ENCODE data around the gene AKAP8L.
A peak's percentile ranks its signal among the peaks of the same experiment; 100 is the strongest.

The AKAP8L gene

DNA sequence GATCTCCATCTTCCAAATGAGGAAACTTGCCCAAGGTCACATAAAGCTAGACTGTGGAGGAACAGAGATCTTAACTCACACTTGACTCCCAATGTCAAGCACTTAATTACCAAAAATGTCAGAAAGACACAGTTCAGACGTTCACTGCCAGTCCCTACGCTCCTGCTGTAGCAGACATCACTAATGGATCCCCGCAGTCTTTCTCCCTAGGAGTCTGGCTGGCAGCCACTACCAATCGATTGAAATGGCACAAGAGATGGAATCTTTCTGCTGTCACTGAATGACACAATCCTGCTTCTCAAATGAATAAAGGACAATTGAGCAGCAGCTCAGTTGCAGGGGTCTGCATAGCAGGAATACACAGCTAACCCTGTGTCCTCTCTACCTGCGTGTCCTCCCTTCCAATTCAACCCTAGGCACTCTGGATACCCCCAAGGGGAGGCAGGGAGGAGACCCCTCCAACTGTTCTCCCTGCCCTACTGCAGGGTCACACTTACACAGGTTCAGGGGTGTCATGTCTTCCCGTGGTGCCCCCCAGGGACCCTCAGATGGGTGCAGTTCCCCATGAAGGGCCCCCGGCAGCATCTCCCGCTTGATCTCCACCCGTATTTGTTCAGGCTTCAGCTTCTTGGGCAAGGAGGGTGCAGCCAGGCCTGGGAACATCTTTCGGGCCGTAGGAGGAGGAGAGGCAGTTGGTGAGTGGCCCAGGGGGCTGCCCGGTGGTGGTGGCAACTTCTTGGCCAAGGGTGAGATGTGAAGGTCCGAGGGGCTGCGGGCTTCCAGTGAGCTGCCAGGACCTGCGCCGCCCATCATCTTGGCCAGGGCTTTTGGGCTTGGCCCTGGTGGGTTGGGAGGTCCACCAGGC is 7.9 kb upstream of the AKAP8L start:
- peaks cover 31% of the 10 kb centered on the region for H3K36me3 ChIP-seq (ENCODE audit: control insufficient read depth, insufficient read depth, low read length)
- no peaks in the 10 kb centered on the region for H3K27me3 ChIP-seq (ENCODE audit: control insufficient read depth, insufficient read depth, low read length)
- H3K27ac ChIP-seq (ENCODE audit: low read depth, low read length): no peak overlapping the region
- no peak overlapping the region for H3K9ac ChIP-seq (ENCODE audit: low read length)
- peaks cover 10% of the 10 kb centered on the region for H3K4me1 ChIP-seq (ENCODE audit: control insufficient read depth, insufficient read depth, low read length)
- H3K4me3 ChIP-seq (ENCODE audit: low read length): no peak overlapping the region

DNA sequence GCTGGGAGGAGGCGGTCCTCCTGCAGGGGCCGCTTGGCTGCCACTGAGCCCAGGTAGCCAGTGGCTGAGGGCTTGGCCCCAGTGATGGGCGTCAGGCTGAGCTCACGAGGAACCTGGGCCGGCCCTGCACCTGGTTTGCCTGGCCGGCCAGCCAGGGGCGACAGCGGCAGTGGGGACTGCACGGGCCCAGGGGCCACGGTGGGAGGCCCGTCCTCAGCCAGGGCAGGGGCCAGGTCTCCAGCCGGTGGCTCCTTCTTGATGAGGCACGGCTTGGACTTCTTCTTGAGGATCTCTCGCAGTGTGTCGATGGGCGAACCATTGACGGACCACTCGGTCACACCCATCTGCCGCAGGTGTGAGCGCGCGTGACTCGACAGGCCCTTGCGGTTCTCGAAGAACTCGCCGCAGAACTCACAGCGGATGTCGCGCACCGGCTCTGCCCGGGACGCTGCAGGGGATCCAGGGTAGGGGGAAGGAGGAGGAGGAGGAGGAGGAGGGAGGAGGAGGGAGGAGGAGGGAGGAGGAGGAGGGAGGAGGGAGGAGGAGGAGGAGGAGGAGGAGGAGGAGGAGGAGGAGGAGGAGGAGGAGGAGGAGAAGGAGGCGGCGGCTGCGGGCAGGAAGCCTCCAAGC is 6.6 kb upstream of the AKAP8L start:
- H3K27me3 ChIP-seq (ENCODE audit: control insufficient read depth, insufficient read depth, low read length): no peaks in the 10 kb centered on the region
- no peak overlapping the region for H3K9ac ChIP-seq (ENCODE audit: low read length)
- H3K4me1 ChIP-seq (ENCODE audit: control insufficient read depth, insufficient read depth, low read length): no peaks in the 10 kb centered on the region
- peaks cover 31% of the 10 kb centered on the region for H3K36me3 ChIP-seq (ENCODE audit: control insufficient read depth, insufficient read depth, low read length)
- no peak overlapping the region for H3K4me3 ChIP-seq (ENCODE audit: low read length)
- no peak overlapping the region for H3K27ac ChIP-seq (ENCODE audit: low read depth, low read length)

DNA sequence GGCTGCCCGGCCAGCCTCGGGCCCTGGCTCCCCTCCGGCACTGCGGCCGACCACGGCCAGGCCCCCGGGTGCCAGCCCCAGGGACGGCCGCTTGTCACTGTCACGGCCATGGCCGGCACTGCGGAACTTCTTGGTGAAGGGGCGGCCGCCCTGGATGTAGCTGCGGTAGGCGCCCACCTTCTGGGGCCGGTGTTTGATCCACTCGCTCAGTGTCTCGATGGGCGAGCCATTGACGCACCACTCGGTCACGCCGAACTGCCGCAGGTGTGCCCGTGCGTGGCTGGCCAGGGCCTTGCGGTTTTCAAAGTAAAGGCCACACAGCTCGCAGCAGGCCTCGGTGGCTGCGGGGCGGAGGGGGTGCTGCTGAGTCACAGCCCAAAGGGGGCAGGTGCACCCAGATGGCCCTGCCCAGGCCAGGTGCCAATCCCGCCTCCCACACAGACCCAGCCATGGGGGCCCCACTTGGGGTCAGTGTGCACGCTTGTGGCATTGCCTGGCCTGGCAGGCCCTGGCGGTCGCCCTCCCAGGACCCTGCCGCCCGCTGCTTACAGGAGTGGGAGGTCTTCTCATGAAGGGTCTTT is 6.0 kb upstream of the AKAP8L start:
- Histone ChIP-seq H3K27ac (ENCODE audit: low read depth, low read length) (no peak overlapping the region), H3K36me3 (ENCODE audit: control insufficient read depth, insufficient read depth, low read length) (peaks cover 31% of the 10 kb centered on the region), H3K9ac (ENCODE audit: low read length) (no peak overlapping the region), H3K4me3 (ENCODE audit: low read length) (no peak overlapping the region), H3K27me3 (ENCODE audit: control insufficient read depth, insufficient read depth, low read length) (no peaks in the 10 kb centered on the region), H3K4me1 (ENCODE audit: control insufficient read depth, insufficient read depth, low read length) (peaks cover under 1% of the 10 kb centered on the region)

DNA sequence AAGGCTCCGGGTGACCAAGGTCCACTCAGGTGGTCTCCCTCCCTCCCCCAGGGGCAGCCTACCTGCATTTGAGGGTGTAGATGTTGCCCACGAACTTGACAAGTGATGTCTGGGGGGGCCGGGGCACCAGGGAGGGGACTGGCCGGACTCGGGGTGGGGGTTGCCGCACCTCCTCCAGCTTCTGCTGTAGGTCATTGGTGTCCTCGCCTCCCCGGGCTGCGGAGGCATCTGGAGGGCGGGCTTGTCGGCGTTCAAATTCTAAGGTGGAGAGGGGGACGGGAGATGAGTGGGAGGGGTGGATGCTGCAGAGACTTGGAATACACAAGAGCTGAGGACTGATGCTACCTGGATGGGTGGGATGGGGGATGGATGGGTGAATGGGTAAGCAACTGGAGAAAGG is 5.3 kb upstream of the AKAP8L start:
- Histone ChIP-seq H3K4me1 (ENCODE audit: control insufficient read depth, insufficient read depth, low read length) (peaks cover 3% of the 10 kb centered on the region), H3K27me3 (ENCODE audit: control insufficient read depth, insufficient read depth, low read length) (no peaks in the 10 kb centered on the region), H3K4me3 (ENCODE audit: low read length) (no peak overlapping the region), H3K36me3 (ENCODE audit: control insufficient read depth, insufficient read depth, low read length) (peaks cover 31% of the 10 kb centered on the region), H3K9ac (ENCODE audit: low read length) (no peak overlapping the region), H3K27ac (ENCODE audit: low read depth, low read length) (no peak overlapping the region)

DNA sequence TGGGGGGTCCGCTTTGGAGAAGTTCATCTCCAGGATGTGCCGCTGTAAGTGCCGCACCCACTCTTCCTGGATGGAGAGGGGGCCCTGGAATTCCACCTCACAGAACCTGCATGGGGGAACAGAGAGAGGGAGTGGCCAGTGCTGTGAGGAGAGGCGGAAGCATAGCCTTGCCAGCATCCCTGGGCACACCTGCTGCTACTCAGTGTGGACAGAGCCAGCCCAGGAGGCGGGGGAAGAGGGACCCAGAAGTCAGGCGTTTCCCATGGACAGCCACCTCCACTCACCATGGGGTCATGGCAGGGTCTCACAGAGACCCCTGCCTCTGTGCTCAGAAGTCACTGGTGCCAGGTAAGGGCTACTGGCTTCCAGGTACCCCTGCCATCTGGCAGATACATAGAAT is 4.3 kb upstream of the AKAP8L start:
- H3K4me3 ChIP-seq (ENCODE audit: low read length): no peak overlapping the region
- H3K27me3 ChIP-seq (ENCODE audit: control insufficient read depth, insufficient read depth, low read length): no peaks in the 10 kb centered on the region
- H3K4me1 ChIP-seq (ENCODE audit: control insufficient read depth, insufficient read depth, low read length): peaks cover 3% of the 10 kb centered on the region
- H3K27ac ChIP-seq (ENCODE audit: low read depth, low read length): no peak overlapping the region
- peaks cover 31% of the 10 kb centered on the region for H3K36me3 ChIP-seq (ENCODE audit: control insufficient read depth, insufficient read depth, low read length)
- H3K9ac ChIP-seq (ENCODE audit: low read length): no peak overlapping the region

DNA sequence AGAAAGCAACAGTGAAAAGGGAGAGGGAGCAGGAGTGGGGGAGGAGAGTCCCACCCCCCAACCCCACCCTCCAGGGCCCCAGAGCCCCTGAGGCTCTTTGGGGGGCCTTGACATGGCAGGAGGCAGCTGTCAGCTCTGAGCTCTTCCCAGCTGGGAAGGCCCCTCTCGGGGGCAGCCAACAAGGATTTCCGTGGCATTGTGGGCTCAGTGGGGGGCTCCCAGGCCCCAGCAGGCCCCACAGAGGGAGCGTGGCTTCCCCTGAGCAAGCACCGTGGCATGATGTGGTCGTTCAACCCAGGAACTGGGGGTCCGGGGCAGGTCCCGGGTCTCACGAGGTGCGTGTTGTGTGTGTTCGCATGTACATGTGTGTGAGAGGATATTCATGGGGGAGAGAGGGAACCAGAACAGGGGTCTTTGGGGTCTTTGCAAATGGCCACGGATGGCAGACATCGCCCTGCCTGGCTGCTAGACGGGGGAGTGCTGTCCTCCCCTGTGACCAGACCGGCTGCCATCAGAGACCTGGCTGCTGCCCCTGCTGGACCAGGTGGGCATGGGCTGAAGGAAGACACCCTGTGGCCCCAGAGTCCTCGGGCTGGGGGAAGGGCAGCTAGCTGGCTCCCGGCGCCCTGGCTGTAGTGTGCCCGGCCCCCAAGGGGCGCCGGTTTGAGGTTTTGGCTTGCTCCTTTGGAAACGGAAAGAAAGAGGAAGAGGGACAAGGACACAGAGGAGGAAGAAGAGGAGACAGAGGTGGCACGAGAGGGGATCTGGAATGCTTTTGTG is 3.7 kb upstream of the AKAP8L start:
- peaks cover 7% of the 10 kb centered on the region for H3K4me1 ChIP-seq (ENCODE audit: control insufficient read depth, insufficient read depth, low read length)
- peaks cover 26% of the 10 kb centered on the region for H3K36me3 ChIP-seq (ENCODE audit: control insufficient read depth, insufficient read depth, low read length)
- H3K9ac ChIP-seq (ENCODE audit: low read length): no peak overlapping the region
- H3K27ac ChIP-seq (ENCODE audit: low read depth, low read length): no peak overlapping the region
- no peaks in the 10 kb centered on the region for H3K27me3 ChIP-seq (ENCODE audit: control insufficient read depth, insufficient read depth, low read length)
- no peak overlapping the region for H3K4me3 ChIP-seq (ENCODE audit: low read length)

DNA sequence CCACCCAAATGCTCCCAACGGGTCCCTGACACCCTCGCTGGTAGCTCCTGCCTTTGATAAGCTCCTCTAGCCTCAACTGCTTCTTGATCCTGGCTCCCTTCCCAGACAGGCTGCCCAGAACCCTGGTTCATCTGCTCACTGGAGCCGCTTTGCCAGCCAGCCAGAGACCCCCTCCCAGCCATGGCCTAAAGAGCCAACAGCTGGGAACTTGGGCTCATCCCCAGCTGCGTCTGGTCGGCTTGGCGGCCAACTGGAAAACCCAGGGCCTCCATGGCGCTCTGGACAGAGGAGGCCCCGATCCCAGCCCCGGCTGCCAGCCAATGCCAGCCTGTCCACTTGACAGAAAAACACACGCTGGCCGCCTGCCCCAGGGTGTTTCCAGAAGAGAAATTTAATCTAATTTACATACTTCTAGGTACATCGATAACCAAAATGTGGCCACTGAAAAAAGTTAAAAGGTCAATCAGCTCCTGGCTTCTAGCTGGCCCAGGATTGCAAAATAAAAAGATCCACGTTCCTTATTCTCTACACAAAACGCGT is 3.0 kb upstream of the AKAP8L start:
- H3K4me1 ChIP-seq (ENCODE audit: control insufficient read depth, insufficient read depth, low read length): peaks cover 14% of the 10 kb centered on the region
- H3K27me3 ChIP-seq (ENCODE audit: control insufficient read depth, insufficient read depth, low read length): no peaks in the 10 kb centered on the region
- H3K9ac ChIP-seq (ENCODE audit: low read length): no peak overlapping the region
- H3K4me3 ChIP-seq (ENCODE audit: low read length): no peak overlapping the region
- H3K36me3 ChIP-seq (ENCODE audit: control insufficient read depth, insufficient read depth, low read length): peaks cover 25% of the 10 kb centered on the region
- H3K27ac ChIP-seq (ENCODE audit: low read depth, low read length): no peak overlapping the region

DNA sequence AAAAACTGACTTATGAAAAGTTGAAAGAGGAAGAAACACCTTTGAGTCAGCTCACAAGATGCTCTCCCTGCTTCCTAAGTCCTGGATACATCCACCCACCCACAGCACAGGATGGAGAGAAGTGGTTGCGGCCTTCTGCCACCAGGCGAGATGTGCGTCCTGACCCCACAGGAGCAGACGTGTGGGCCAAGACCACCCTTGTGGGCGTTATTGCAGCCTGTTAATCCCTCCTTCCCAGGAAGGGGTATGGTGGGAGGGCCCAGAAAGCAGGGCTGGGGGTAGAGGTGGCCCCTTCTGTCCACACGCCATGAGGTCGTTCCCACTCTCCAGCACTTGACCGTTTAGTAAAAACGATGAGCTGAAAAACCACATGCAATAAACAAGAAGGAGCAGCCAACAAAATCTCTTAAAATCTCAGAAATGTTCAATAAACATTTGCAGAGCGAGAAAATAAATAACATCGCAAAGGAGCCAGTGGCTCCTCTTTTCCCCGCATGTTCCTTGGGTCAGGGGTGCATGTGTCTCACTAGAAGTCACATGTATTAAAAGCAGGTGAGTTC is 2.4 kb upstream of the AKAP8L start:
- Histone ChIP-seq H3K4me1 (ENCODE audit: control insufficient read depth, insufficient read depth, low read length) (peaks cover 15% of the 10 kb centered on the region), H3K27me3 (ENCODE audit: control insufficient read depth, insufficient read depth, low read length) (no peaks in the 10 kb centered on the region), H3K36me3 (ENCODE audit: control insufficient read depth, insufficient read depth, low read length) (peaks cover 19% of the 10 kb centered on the region), H3K9ac (ENCODE audit: low read length) (no peak overlapping the region), H3K27ac (ENCODE audit: low read depth, low read length) (no peak overlapping the region), H3K4me3 (ENCODE audit: low read length) (no peak overlapping the region)

DNA sequence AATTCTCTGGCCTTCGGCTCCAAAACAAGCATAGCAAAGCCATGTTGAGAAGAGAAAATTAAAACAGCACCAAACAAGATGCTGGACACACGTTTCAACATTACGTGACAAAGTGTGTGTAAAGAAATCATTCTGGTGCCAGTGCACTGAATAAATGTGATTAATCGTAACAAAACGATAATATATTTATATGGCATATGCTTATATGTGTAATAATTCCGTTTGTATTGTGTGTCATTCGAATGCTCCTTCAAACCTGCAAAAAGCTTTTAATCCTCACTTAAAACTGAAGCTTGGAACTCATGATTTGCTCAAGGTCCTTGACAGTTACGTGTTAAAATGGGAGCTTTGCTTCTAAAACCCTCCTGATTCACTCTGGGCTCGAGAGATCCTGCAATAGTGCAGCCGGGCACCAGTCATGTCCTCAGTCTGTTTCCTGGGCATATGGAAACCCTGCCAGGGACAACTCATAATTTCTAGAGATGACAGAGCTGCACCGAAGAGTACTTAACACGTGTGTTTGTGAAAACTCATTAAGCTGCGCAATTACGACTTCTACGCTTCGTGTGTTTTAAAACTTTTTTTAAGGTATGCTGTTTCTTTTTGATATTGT is 731 bp upstream of the AKAP8L start:
- peak overlapping the region; percentile 66 for H3K4me3 ChIP-seq (ENCODE audit: low read length)
- H3K27me3 ChIP-seq (ENCODE audit: control insufficient read depth, insufficient read depth, low read length): no peaks in the 10 kb centered on the region
- peaks cover 15% of the 10 kb centered on the region for H3K4me1 ChIP-seq (ENCODE audit: control insufficient read depth, insufficient read depth, low read length)
- H3K9ac ChIP-seq (ENCODE audit: low read length): no peak overlapping the region
- peak overlapping the region; percentile 51 for H3K27ac ChIP-seq (ENCODE audit: low read depth, low read length)
- H3K36me3 ChIP-seq (ENCODE audit: control insufficient read depth, insufficient read depth, low read length): peaks cover 15% of the 10 kb centered on the region

DNA sequence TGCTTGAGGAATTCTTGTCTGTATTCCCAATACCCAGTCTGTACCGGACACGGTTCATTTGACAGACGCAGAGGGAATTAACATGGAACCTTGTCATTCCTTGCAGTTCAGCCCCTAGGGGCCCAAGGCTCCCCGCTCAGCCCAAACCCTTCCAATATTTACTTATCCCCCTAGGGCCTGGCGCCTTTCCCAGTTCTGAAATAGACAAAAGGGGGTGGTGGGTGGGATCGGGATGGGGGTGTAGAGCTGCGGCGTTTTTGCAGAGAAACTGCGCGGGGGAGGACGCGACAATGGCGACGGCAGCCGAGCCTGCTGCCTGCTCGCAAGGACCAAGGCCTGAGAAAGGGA is 583 bp downstream of the AKAP8L start:
- H3K4me3 ChIP-seq (ENCODE audit: low read length): peak overlapping the region; percentile 97
- peak overlapping the region; percentile 76 for H3K27ac ChIP-seq (ENCODE audit: low read depth, low read length)
- H3K27me3 ChIP-seq (ENCODE audit: control insufficient read depth, insufficient read depth, low read length): no peaks in the 10 kb centered on the region
- peaks cover 17% of the 10 kb centered on the region for H3K4me1 ChIP-seq (ENCODE audit: control insufficient read depth, insufficient read depth, low read length)
- peak overlapping the region; percentile 81 for H3K9ac ChIP-seq (ENCODE audit: low read length)
- peaks cover 7% of the 10 kb centered on the region for H3K36me3 ChIP-seq (ENCODE audit: control insufficient read depth, insufficient read depth, low read length)

DNA sequence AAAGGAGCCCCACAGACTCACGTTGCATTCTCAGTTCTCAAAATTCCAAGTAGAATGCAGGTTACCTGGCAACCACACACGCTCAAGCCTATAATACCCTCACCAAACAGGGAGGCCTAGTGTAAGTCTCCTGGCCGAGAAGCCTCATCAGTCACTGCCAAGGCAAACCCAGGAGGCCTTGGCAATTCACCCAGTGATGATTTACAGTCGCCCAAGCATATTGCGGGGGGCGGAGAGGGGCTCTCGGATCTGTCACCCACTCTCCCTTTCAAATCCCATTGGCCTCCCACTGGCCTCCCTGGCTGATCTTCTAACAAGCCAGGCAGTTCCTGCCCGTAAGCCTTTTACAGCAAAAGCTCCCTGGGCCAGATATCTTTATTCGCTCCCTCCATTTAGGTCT is 1.1 kb downstream of the AKAP8L start:
- peak overlapping the region; percentile 76 for H3K27ac ChIP-seq (ENCODE audit: low read depth, low read length)

More for the DNA sequence above, 1.1 kb downstream of the AKAP8L start:
- H3K27me3 ChIP-seq (ENCODE audit: control insufficient read depth, insufficient read depth, low read length): no peaks in the 10 kb centered on the region
- H3K36me3 ChIP-seq (ENCODE audit: control insufficient read depth, insufficient read depth, low read length): peaks cover 2% of the 10 kb centered on the region
- peak overlapping the region; percentile 81 for H3K9ac ChIP-seq (ENCODE audit: low read length)
- peak overlapping the region; percentile 97 for H3K4me3 ChIP-seq (ENCODE audit: low read length)
- H3K4me1 ChIP-seq (ENCODE audit: control insufficient read depth, insufficient read depth, low read length): peaks cover 17% of the 10 kb centered on the region
